HepG2 (cell line): ENCODE data around the gene THRSP. TPM values are rescaled to one million over a fixed set of nuclear protein-coding genes. Genes with fewer than 3 reads are reported as not detected.
A peak's percentile ranks its signal among the peaks of the same experiment; 100 is the strongest.

Experiments used
- FOXA3 ChIP-seq: IDR thresholded peaks from 2 replicates; pipeline ENCODE4 v1.6.1; 2016; ENCODE audit warnings: missing genetic modification reagents, missing compliant biosample characterization
- JARID2 ChIP-seq: sonication (generic); formaldehyde crosslinking; IDR thresholded peaks from 2 replicates; pipeline ENCODE4 v1.8.1; 2023; ENCODE audit warnings: missing genetic modification reagents, inconsistent platforms; ENCODE audit not compliant: insufficient replicate concordance
- KLF11 ChIP-seq: IDR thresholded peaks from 2 replicates; pipeline ENCODE4 v1.6.1; 2016; ENCODE audit warnings: missing compliant biosample characterization
- MNT ChIP-seq: fragments of 450-650 bp; IDR thresholded peaks from 2 replicates; pipeline ENCODE4 v1.6.1; 2016
- MYNN ChIP-seq: sonication (generic); formaldehyde crosslinking; IDR thresholded peaks from 2 replicates; pipeline ENCODE4 v1.4.0; 2020; ENCODE audit warnings: mild to moderate bottlenecking, low read depth, missing genetic modification reagents
- PHF5A ChIP-seq: IDR thresholded peaks from one replicate; pipeline ENCODE4 v1.6.1; 2018; ENCODE audit warnings: low read depth, missing genetic modification reagents; ENCODE audit not compliant: unreplicated experiment
- POGK ChIP-seq: sonication (generic); formaldehyde crosslinking; conservative IDR thresholded peaks from 2 replicates; pipeline ENCODE4 v1.8.0; 2022; ENCODE audit warnings: mild to moderate bottlenecking, moderate library complexity, missing genetic modification reagents
- SCMH1 ChIP-seq: sonication (generic); formaldehyde crosslinking; IDR thresholded peaks from 2 replicates; pipeline ENCODE4 v1.9.0; 2021; ENCODE audit warnings: missing genetic modification reagents, mild to moderate bottlenecking, borderline replicate concordance
- TEAD2 ChIP-seq: sonication (generic); formaldehyde crosslinking; IDR thresholded peaks from 2 replicates; pipeline ENCODE4 v1.9.0; 2021; ENCODE audit warnings: missing genetic modification reagents
- ZBTB46 ChIP-seq: sonication (generic); formaldehyde crosslinking; IDR thresholded peaks from 2 replicates; pipeline ENCODE4 v1.4.0; 2020; ENCODE audit warnings: mild to moderate bottlenecking, missing genetic modification reagents, borderline replicate concordance
- ZMYM3 ChIP-seq: sonication (generic); formaldehyde crosslinking; IDR thresholded peaks from 2 replicates; pipeline ENCODE4 v1.5.1; 2020; ENCODE audit warnings: mild to moderate bottlenecking, missing genetic modification reagents
- ZNF652 ChIP-seq: IDR thresholded peaks from 2 replicates; pipeline ENCODE4 v1.6.1; 2016; ENCODE audit warnings: low read depth, borderline replicate concordance
- ZNF75D ChIP-seq: sonication (generic); formaldehyde crosslinking; IDR thresholded peaks from 2 replicates; pipeline ENCODE4 v1.8.1; 2023; ENCODE audit warnings: missing genetic modification reagents, mild to moderate bottlenecking, borderline replicate concordance
- ZNF788 ChIP-seq: sonication (generic); formaldehyde crosslinking; IDR thresholded peaks from 2 replicates; pipeline ENCODE4 v1.5.0; 2020; ENCODE audit warnings: mild to moderate bottlenecking, missing genetic modification reagents, borderline replicate concordance
- ZNF816 ChIP-seq: sonication (generic); formaldehyde crosslinking; IDR thresholded peaks from 2 replicates; pipeline ENCODE4 v1.8.0; 2022; ENCODE audit warnings: missing genetic modification reagents, mild to moderate bottlenecking, borderline replicate concordance
- ZSCAN22 ChIP-seq: sonication (generic); formaldehyde crosslinking; IDR thresholded peaks from 2 replicates; pipeline ENCODE4 v1.4.0; 2020; ENCODE audit warnings: mild to moderate bottlenecking, missing genetic modification reagents
- polyA plus RNA-seq, 8 experiments: library from polyadenylated mRNA; depleted of rRNA in 3 of 8; stranded (reverse) in 7 of 8; unstranded in 1 of 8; fragments of >200 nt; fragmentation: Illumina TruSeq in 4 of 8; extraction: Trizol in 4 of 8; gene quantifications; 2 replicates each; pipeline versions ENCODE4 v1.2.1 to v1.2.3, GENCODE V29; 2011 to 2016; ENCODE audit warnings: low read depth in 4 of 8, missing spikeins in 1 of 8, mixed read lengths in 1 of 8; ENCODE audit not compliant: insufficient read depth in 1 of 8
- total RNA-seq, 5 experiments: library from RNA; depleted of rRNA; stranded (reverse); fragments of >200 nt; fragmentation: Illumina TruSeq; extraction: Trizol; gene quantifications; 2 replicates each; pipeline ENCODE4 v1.2.3, GENCODE V29; 2016; ENCODE audit warnings: low read depth in 1 of 5
- TF ChIP-seq, protein P1 (sequence below): sonication (generic); formaldehyde crosslinking; IDR thresholded peaks from 2 replicates; pipeline ENCODE4 v1.5.0; 2020; ENCODE audit warnings: missing genetic modification reagents
- TF ChIP-seq, protein P2 (sequence below): IDR thresholded peaks from 2 replicates; pipeline ENCODE4 v1.6.1; 2012; ENCODE audit warnings: low read depth, low read length, improper control_type of control experiment

Gene THRSP
- total and polyA plus RNA-seq, 2 of the 13 experiments (the other 11 are each of a cell fraction or from before 2014, with no cell fraction given): 0.13 to 0.58 TPM

DNA sequence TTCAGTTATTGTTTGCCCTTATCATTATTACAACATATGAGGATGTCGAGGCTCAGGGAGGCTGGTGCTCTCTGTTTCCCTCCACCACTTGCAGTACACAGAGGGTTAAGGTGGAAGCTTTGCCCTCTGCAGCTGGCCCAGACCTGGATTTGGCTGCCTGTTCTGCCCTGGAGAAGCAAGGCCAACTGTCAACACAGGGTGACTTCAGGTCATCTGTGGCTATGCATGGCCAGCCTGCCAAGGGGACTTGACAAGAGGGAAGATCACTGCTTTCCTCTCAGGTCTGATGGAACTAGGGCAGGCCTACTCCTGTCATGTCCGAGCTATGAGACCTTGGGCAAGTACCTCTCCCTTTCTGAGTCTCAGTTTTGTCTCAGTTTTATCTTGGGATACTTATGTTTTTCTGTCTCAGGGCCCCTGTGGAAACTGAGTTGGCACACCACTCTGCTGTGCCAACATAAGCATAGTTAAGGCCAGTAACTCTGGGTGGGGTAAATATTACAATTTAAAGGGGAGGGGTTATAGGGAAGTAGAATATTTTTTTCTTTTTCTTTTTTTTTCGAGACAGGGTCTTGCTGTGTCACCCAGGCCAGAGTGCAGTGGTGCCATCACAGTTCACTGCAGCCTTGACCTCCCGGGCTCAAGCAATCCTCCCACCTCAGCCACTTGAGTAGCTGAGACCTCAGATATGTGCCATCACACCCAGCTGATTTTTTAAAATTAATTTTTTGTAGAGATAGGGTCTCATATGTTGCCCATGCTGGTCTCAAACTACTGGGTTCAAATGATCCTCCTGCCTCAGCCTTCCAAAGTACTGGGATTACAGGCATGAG, 2.4 kb upstream of the THRSP start (continued):
- peak; percentile 46; the same call in 1 of the 2 replicates for TF ChIP-seq ZNF788
- TF ChIP-seq, protein P1, sequence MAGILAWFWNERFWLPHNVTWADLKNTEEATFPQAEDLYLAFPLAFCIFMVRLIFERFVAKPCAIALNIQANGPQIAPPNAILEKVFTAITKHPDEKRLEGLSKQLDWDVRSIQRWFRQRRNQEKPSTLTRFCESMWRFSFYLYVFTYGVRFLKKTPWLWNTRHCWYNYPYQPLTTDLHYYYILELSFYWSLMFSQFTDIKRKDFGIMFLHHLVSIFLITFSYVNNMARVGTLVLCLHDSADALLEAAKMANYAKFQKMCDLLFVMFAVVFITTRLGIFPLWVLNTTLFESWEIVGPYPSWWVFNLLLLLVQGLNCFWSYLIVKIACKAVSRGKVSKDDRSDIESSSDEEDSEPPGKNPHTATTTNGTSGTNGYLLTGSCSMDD (CRISPR knock-in tag): no peak
- no peak for TF ChIP-seq MNT
- no peak for TF ChIP-seq POGK (CRISPR knock-in tag)
- TF ChIP-seq KLF11 (CRISPR knock-in tag): no peak
- no peak for TF ChIP-seq MYNN (CRISPR knock-in tag)
- no peak for TF ChIP-seq ZBTB46 (CRISPR knock-in tag)
- TF ChIP-seq ZMYM3: peak; percentile 73
- TF ChIP-seq ZNF816 (CRISPR knock-in tag): no peak
- no peak for TF ChIP-seq TEAD2 (CRISPR knock-in tag)
- TF ChIP-seq PHF5A (CRISPR knock-in tag): no peak
- TF ChIP-seq JARID2 (CRISPR knock-in tag): no peak
- TF ChIP-seq, protein P2, sequence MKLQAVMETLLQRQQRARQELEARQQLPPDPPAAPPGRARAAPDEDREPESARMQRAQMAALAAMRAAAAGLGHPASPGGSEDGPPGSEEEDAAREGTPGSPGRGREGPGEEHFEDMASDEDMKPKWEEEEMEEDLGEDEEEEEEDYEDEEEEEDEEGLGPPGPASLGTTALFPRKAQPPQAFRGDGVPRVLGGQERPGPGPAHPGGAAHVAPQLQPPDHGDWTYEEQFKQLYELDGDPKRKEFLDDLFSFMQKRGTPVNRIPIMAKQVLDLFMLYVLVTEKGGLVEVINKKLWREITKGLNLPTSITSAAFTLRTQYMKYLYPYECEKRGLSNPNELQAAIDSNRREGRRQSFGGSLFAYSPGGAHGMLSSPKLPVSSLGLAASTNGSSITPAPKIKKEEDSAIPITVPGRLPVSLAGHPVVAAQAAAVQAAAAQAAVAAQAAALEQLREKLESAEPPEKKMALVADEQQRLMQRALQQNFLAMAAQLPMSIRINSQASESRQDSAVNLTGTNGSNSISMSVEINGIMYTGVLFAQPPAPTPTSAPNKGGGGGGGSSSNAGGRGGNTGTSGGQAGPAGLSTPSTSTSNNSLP: no peak
- peak; percentile 96 for TF ChIP-seq ZNF652
- TF ChIP-seq SCMH1 (CRISPR knock-in tag): no peak
- peak; percentile 62 for TF ChIP-seq FOXA3 (CRISPR knock-in tag)
- no peak for TF ChIP-seq ZNF75D
- TF ChIP-seq ZSCAN22 (CRISPR knock-in tag): no peak
